Breast epithelium (tissue), 4 donors: ENCODE results near the gene ZFP28. TPM values are rescaled to one million over a fixed set of nuclear protein-coding genes. Genes with fewer than 3 reads are reported as not detected.
A peak's percentile ranks its signal among the peaks of the same experiment; 100 is the strongest.

Experiments used
- DNase-seq, 2 donors: peaks; one replicate each; pipeline ENCODE4 v3.0.0-alpha.2; 2019; ENCODE audit warnings: low spot score in 2 of 2
- H3K27ac ChIP-seq, 2 donors: fragments of 200-600 bp; sonication (generic) in 1 of 2; one replicate each; pipeline ENCODE4 v1.5.1; 2016 to 2019; ENCODE audit warnings: mild to moderate bottlenecking in 1 of 2
- H3K27me3 ChIP-seq, 2 donors: fragments of 200-600 bp; sonication (generic) in 1 of 2; one replicate each; pipeline versions ENCODE4 v1.5.1 to v1.6.0; 2017 to 2019; ENCODE audit warnings: control low read depth in 1 of 2, mild to moderate bottlenecking in 1 of 2
- H3K36me3 ChIP-seq: fragments of 200-600 bp; one replicate; pipeline ENCODE4 v1.5.1; 2019
- H3K4me1 ChIP-seq, 2 donors: fragments of 200-600 bp; sonication (generic); one replicate each; pipeline ENCODE4 v1.5.1; 2016 to 2019; ENCODE audit warnings: control low read depth in 1 of 2
- H3K4me3 ChIP-seq, 3 donors: fragments of 200-600 bp; sonication (generic); 1 replicate in 2 of 3; 2 replicates in 1 of 3; pipeline ENCODE4 v1.5.1; 2016 to 2019; ENCODE audit warnings: mild to moderate bottlenecking in 3 of 3, moderate library complexity in 2 of 3
- H3K9me3 ChIP-seq, 2 donors: fragments of 200-600 bp; sonication (generic) in 1 of 2; one replicate each; pipeline ENCODE4 v1.5.1; 2016 to 2019; ENCODE audit warnings: control low read depth in 1 of 2
- CTCF ChIP-seq, 3 donors: fragments of 450-650 bp; IDR thresholded peaks; one replicate each; pipeline ENCODE4 v1.5.1; 2016 to 2017; ENCODE audit warnings: antibody characterized with exemption in 3 of 3, mild to moderate bottlenecking in 3 of 3, moderate library complexity in 3 of 3
- POLR2A ChIP-seq: fragments of 450-650 bp; IDR thresholded peaks from one replicate; pipeline ENCODE4 v1.6.1; 2016; ENCODE audit warnings: antibody characterized with exemption, mild to moderate bottlenecking, moderate library complexity
- POLR2AphosphoS5 ChIP-seq, 3 donors: sonication (generic); formaldehyde crosslinking; IDR thresholded peaks; one replicate each; pipeline ENCODE4 v1.6.1; 2017; ENCODE audit warnings: antibody characterized with exemption in 3 of 3
- intact Hi-C: fragments of 100-400 bp; cut with DNase I; formaldehyde crosslinking; loops from one replicate; pipeline ENCODE4 v1.15.1; 2023; ENCODE audit warnings: low total_unique reads
- total RNA-seq, 3 donors: library from RNA; depleted of rRNA; stranded (reverse); fragments of >200 nt; gene quantifications; one replicate each; pipeline ENCODE4 v1.1.0, GENCODE V29; 2016

ZFP28 gene
- total RNA-seq, 3 donors from 2014 or later, result 12.3 to 13.0 (median 12.5) TPM

GRCh38 chr19:56508290-56508778, 30.4 kb upstream of the ZFP28 start:
- Histone ChIP-seq H3K4me3 (peak overlapping the region; percentile 67 to 75 (median 71)), H3K27ac (peak overlapping the region; percentile 97 to 99), H3K27me3 (no peaks in the 10 kb centered on the region), H3K4me1 (no peaks in the 10 kb centered on the region), H3K9me3 (peaks cover 3 to 24% of the 10 kb centered on the region in 2 donors), H3K36me3 (no peaks in the 10 kb centered on the region)
- DNase-seq, result no peak
- intact Hi-C loops, result no loop called here
- TF ChIP-seq CTCF (IDR thresholded peaks at IDR 0.05), result no peak
- TF ChIP-seq POLR2AphosphoS5 (IDR thresholded peaks at IDR 0.05), result no peak
- no peak for TF ChIP-seq POLR2A

GRCh38 chr19:56525214-56525860, 13.4 kb upstream of the ZFP28 start:
- Histone ChIP-seq H3K36me3 (peaks cover 24% of the 10 kb centered on the region), H3K4me3 (no peak overlapping the region), H3K27me3 (no peaks in the 10 kb centered on the region), H3K4me1 (no peaks in the 10 kb centered on the region), H3K27ac (no peak overlapping the region), H3K9me3 (peaks cover 93 to 100% of the 10 kb centered on the region in 2 donors)
- DNase-seq, result no peak
- intact Hi-C loops, result no loop called here
- TF ChIP-seq POLR2AphosphoS5 (IDR thresholded peaks at IDR 0.05) (no peak), POLR2A (no peak), CTCF (IDR thresholded peaks at IDR 0.05) (no peak)

- Histone ChIP-seq H3K4me1 (no peaks in the 10 kb centered on the region), H3K27me3 (no peaks in the 10 kb centered on the region), H3K27ac (no peak overlapping the region), H3K9me3 (peaks cover 57 to 64% of the 10 kb centered on the region in 2 donors), H3K36me3 (no peaks in the 10 kb centered on the region), H3K4me3 (peak overlapping the region in 2 of 3 donors; percentile 65 to 77)
- TF ChIP-seq CTCF (IDR thresholded peaks at IDR 0.05) (no peak), POLR2AphosphoS5 (IDR thresholded peaks at IDR 0.05) (no peak), POLR2A (no peak)
- no peak for DNase-seq
- intact Hi-C loops, result no loop called here
These were observed 1.3 kb upstream of the ZFP28 start for GRCh38 chr19:56537442-56537841.

- Histone ChIP-seq H3K27me3 (no peaks in the 10 kb centered on the region), H3K4me3 (peak overlapping the region; percentile 62 to 77 (median 65)), H3K27ac (peak overlapping the region; percentile 82 to 91), H3K36me3 (no peaks in the 10 kb centered on the region), H3K9me3 (peaks cover 53 to 62% of the 10 kb centered on the region in 2 donors), H3K4me1 (no peaks in the 10 kb centered on the region)
- peak; percentile 87 to 89 for DNase-seq
- intact Hi-C loops, result no loop called here
- TF ChIP-seq CTCF (IDR thresholded peaks at IDR 0.05) (peak in 1 of 3 donors; percentile 25), POLR2AphosphoS5 (IDR thresholded peaks at IDR 0.05) (peak; percentile 47 to 78 (median 56)), POLR2A (no peak)
These were observed 441 bp upstream of the ZFP28 start for GRCh38 chr19:56538254-56538760.

DNA sequence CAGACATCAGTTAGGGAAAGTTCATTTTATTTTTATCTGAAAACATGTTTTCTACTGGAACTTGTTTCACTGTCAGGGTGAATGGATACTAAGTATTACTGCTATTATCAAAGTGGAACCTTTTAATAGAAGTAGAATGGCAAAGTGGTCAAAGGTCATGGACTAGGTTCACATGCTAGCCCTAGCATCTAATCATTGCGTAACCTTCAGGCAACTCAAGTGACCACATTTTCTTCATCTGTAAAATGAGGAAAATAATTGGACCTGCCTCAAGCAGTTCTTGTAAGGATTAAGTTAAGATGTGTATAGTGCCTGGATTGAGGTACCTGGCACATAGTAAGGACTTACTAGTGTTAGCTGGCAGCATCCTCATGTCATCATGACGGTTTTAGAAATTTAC, 5.0 kb downstream of the ZFP28 start:
- H3K36me3 ChIP-seq, result peaks cover 19% of the 10 kb centered on the region
- peaks cover 66 to 69% of the 10 kb centered on the region in 2 donors for H3K9me3 ChIP-seq
- TF ChIP-seq POLR2A (no peak), POLR2AphosphoS5 (IDR thresholded peaks at IDR 0.05) (no peak), CTCF (IDR thresholded peaks at IDR 0.05) (no peak)
- no peak for DNase-seq
- no peaks in the 10 kb centered on the region for H3K27me3 ChIP-seq
- intact Hi-C loops, result no loop called here
- H3K4me1 ChIP-seq, result no peaks in the 10 kb centered on the region
- H3K27ac ChIP-seq, result no peak overlapping the region
- H3K4me3 ChIP-seq, result no peak overlapping the region
